ENCODE data around the gene SMCP.

The SMCP gene

DNA sequence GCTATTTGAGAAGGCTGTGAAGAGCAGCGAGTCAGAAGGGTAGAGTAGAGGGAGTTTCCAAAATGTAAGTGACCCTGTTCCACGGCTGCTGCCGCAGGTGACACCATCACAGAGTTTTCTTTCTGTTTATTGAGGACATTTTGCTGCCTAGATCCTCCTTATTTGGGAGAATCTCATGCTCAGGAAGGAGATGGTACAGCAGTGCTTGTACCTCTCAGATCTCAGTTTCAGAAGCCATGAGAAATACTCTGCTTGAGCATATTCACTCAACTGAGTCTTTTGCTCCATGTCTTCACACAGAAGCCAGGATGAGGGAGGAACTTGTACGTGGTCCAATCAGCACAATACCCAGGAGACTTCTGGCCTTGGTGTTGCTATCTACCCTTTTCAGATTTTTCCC, 16.7 kb upstream of the SMCP start:
- DNase-seq (ENCODE audit: extremely low read depth, low read depth): no peak
- TF ChIP-seq, protein P1, sequence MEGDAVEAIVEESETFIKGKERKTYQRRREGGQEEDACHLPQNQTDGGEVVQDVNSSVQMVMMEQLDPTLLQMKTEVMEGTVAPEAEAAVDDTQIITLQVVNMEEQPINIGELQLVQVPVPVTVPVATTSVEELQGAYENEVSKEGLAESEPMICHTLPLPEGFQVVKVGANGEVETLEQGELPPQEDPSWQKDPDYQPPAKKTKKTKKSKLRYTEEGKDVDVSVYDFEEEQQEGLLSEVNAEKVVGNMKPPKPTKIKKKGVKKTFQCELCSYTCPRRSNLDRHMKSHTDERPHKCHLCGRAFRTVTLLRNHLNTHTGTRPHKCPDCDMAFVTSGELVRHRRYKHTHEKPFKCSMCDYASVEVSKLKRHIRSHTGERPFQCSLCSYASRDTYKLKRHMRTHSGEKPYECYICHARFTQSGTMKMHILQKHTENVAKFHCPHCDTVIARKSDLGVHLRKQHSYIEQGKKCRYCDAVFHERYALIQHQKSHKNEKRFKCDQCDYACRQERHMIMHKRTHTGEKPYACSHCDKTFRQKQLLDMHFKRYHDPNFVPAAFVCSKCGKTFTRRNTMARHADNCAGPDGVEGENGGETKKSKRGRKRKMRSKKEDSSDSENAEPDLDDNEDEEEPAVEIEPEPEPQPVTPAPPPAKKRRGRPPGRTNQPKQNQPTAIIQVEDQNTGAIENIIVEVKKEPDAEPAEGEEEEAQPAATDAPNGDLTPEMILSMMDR (IDR thresholded peaks at IDR 0.05; ENCODE audit: low read depth, low read length): no peak

DNA sequence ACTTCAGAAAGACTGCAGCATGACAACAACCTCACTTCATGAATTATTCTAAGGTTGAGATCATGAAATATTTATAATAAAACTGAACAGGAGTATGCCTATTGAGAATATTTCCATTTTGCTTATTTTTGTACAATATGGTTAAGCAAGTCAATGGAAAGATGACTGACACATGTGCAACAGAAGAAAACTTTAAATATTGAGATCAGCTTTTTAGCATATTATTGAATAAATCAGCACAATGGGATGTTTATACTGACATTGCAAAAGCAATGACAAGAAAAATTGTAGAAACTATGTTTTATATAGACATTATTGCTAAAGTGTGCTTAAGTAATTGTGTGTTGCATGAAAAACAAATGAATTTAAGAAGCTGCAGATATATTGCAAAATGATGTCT, 13.7 kb upstream of the SMCP start:
- no peak for DNase-seq (ENCODE audit: extremely low read depth, low read depth)
- TF ChIP-seq, protein P1 (IDR thresholded peaks at IDR 0.05; ENCODE audit: low read depth, low read length): no peak

DNA sequence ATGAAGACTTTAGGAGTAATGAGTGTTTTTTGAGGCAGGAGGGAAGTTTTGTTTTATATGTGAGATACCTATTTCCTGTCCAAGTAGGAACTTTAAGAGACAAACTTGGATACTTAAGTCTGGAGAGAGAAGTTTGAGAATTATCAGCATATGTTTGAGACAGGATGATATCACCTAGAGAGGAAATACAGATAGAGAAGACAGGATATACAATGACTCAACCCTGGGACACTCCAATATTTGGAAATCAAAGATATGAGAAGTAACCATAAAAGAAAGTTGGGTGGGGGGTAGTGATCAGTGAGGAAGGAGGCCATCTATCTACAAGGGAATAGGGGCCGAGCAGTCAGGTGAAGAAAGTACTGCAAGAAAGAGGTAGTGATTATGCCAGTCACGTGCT, 11.8 kb upstream of the SMCP start:
- TF ChIP-seq, protein P1 (IDR thresholded peaks at IDR 0.05; ENCODE audit: low read depth, low read length): no peak
- no peak for DNase-seq (ENCODE audit: extremely low read depth, low read depth)

DNA sequence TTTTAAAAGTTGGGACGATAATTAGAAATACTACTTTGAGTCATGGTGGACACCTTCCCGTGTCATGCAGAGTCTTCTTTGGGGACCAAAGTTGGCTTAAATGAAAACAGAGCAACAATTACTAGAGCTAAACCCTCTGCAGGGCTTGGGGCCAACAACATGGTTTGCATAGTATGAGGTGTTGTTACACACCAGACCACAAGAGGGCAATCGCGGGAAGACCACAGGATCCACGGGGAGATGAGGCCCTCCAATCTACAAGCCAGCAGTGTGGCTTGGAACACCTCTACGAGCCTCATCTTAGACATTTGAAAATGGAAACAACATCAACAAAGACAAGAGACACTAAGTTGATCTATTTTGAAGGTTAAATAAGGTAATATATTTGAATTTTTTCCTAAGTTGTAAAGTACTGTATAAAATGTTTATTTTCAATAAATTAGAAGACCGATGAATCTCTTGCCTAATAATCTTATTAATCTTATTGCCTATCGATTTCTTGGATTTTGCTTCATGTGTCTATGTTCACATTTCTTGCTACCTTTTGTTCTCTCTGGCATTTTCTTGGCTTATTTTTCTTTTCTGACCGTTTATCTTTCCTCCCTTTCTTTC, 8.2 kb upstream of the SMCP start:
- TF ChIP-seq, protein P1 (IDR thresholded peaks at IDR 0.05; ENCODE audit: low read depth, low read length): peak; percentile 83
- peak; percentile 36 for DNase-seq (ENCODE audit: extremely low read depth, low read depth)

DNA sequence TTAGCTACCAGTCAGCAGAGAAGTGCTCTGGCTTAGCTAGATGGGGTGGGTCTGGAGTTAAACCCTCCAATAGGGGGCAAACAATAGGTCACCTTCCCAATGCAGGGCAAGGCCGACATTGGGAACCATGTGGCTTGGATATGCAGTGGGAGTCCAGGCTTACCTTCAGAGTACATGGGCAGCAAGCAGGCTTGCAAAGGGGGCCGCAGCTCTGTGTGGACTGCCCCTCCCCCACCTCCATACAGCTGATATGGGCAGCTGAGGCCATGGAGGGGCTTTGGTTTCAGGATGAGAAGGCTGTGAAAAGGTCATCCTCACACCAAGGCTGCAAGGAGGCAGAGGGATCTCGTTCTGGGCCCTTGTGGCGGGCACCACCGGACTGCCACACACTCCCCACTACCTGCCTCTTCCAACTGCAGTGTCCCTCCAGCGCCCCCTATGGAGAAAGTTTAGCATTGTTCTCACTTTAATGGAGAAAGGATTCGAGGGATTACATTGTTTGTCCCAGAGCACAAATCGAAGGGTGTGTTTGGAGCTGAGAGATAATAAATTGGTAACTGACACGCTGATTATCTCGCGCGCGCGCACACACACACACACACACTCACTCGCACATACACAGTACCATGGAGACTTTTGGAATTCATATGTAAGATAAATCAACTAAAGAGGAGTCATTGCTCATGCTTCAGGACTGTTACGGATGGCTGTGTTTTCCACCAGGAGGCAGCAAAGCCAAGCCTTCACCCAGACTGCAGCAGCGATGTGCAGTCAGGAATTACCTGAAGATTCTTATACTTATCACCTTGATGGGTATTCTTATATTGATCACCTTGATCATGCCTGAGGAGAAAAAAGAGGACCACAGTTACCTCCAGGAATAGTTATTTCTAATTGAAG, 7.0 kb upstream of the SMCP start:
- DNase-seq (ENCODE audit: extremely low read depth, low read depth): no peak

DNA sequence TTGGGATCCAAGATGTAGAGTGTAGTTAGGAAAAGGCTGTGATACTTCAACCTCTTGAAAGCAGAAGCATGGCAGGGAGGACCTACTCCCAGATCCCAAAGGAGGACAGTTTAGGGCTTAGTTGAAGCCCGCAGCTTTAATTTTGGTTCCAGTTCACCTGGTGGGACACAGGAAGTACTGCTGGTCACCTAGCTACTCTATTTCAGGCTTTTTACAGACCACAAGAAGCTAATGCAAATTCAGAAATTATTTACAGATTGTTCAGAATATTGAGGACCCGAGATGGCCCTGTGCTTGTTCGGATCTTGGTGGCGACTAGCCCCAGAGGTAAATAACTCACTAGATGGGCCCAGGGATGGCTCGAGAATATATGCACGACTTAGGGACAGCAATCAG, 6.4 kb upstream of the SMCP start:
- TF ChIP-seq, protein P1 (IDR thresholded peaks at IDR 0.05; ENCODE audit: low read depth, low read length): no peak
- DNase-seq (ENCODE audit: extremely low read depth, low read depth): no peak

More for the DNA sequence above, 7.0 kb upstream of the SMCP start:
- TF ChIP-seq, protein P1 (IDR thresholded peaks at IDR 0.05; ENCODE audit: low read depth, low read length): peak; percentile 59

DNA sequence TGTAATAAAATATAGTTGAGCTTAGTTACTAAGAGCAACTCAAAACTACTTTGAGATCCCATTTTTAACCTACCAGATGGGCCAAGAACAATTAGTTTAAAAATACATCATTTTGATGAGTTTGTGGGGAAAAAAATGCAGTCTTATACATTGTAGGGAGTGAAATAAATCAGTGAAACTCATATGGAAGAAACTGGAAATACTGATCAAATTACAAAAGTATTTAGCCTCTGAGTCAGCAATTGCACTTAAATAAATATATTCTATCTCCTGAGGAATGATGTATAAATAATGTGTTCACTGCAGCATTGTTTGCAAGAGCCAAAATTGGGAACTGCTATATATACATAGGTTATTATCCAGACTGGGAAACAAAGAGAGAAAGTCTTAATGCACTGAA, 4.6 kb upstream of the SMCP start:
- TF ChIP-seq, protein P1 (IDR thresholded peaks at IDR 0.05; ENCODE audit: low read depth, low read length): no peak
- no peak for DNase-seq (ENCODE audit: extremely low read depth, low read depth)
